T1000 (cell line): ENCODE data around the gene ZFP2.

Experiments used
- DNase-seq: peaks from one replicate; lab custom pipeline; 2025; ENCODE audit warnings: mixed read lengths; lab: John Stamatoyannopoulos, UW

Gene ZFP2

DNA sequence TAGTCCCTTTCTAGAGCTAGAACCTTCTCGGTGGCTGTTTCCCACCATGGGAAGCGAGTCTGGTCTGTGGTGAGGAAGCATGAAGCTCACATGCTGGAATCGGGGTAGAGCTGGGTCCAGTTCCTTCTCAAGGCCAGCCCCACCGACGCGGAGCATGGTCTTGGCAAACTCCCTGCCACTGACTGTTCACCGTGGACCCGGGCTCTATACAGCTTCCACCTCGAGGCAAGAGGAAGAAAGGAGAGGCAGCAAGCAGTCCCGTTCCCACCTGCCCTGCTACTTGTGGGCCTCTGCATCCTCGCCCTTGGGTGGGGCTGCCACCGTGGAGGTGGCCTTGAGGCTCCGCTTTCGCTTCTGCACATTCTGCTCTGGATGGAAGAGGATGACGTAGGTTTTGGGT is 85.7 kb downstream of the ZFP2 start:
- DNase-seq: no peak
